ENCODE results near the gene CAMP.

CAMP gene

DNA sequence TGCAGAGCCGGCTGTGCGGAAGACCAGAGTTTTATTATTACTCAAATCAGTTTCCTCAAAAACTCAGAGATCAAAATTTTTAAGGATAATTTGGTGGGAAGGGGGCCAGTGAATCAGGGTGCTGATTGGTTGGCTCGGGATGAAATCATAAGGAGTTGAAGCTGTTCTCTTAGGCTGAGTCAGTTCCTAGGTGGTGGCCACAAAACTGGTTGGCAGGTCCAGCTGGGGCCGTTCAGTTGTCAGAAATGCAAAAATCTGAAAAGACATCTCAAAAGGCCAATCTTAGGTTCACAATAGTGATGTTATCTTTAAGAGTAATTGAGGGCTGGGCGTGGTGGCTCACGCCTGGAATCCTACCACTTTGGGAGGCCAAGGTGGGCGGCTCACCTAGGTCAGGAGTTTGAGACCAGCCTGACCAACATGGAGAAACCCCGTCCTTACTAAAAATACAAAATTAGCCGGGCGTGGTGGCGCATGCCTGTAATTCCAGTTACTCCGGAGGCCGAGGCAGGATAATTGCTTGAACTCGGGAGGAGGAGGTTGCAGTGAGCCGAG, 15.3 kb downstream of the CAMP start:
- Histone ChIP-seq H3K36me3 (ENCODE audit: control insufficient read depth, insufficient read depth, low read length, severe bottlenecking) (no peaks in the 10 kb centered on the region), H3K4me3 (ENCODE audit: low read length) (no peak overlapping the region), H3K9ac (ENCODE audit: low read length) (no peak overlapping the region), H3K4me1 (ENCODE audit: control insufficient read depth, insufficient read depth, low read length) (peaks cover 35% of the 10 kb centered on the region), H3K27me3 (replicated peaks; ENCODE audit: control insufficient read depth, insufficient read depth, low read length) (no peaks in the 10 kb centered on the region), H3K9me3 (ENCODE audit: control insufficient read depth, low read length) (no peaks in the 10 kb centered on the region)
- no peak for DNase-seq (ENCODE audit: low read depth)

DNA sequence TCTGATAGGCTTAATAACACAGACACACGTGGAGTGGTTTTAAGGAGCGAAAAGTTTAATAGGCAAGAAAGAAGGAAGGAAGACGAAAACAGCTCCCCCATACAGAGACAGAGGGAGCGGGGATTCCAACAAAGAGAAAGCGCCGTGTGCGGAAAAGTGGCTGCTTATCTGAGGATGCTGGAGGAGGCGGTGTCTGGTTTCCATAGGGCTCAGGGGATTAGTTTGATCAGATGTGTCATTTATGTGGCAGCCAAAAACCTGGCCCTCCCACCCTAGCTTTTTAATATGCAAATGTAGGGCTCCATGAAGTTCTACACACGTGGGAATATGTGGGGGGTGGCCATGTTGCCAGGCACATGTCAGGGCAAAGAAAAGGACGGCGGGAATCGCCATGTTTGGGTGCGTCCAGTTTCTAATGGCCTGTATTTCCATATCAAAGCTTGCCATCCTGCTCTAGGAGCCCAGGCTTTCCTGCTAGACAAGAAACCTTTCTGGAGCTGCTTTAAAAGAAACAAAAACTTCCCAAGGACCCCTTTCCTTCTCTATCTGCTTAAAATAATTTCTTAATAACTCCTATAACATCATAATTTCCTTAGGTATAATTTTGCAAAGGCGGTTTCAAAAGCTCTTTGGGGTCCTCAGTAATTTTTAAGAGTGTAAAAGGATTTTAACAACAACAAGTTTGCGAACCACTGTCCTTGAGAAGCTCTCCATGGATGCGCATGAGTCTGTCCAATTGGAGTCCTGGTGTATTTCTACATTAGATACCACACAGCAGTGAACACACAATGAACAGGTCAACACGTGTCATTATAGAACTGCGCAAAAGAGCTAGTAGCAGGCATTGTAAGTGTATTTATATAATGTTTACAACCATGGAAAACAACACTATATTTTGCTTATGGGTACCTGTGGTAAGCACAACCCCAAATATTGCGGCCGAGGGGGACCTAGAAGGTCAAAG, 17.0 kb downstream of the CAMP start:
- DNase-seq (ENCODE audit: low read depth): no peak
- peak overlapping the region; percentile 98 for H3K4me3 ChIP-seq (ENCODE audit: low read length)

DNA sequence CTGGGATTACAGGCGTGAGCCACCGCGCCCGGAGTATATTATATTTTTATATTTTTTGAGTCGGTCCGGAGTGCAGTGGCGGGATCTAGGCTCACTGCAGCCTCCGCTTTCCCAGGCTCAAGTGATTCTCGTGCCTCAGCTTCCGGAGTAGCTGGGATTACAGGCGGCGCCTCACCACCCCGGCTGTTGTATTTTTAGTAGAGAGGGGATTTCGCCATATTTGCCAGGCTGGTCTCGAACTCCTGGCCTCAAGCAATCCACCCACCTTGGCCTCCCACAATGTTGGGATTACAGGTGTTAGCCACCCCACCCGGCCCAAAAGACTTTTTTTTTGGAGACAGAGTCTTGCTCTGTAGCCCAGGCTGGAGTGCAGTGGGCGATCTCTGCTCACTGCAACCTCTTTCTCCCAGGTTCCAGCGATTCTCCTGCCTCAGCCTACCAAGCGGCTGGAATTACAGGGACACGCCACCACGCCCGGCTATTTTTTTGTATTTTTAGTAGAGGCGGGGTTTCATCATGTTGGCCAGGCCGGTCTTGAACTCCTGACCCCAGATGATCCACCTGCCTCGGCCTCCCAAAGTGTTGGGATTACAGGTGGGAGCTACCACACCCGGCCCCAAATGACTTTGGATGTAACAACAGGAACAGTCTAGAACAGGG, 18.6 kb downstream of the CAMP start:
- Histone ChIP-seq H3K9me3 (ENCODE audit: control insufficient read depth, low read length) (no peaks in the 10 kb centered on the region), H3K27me3 (replicated peaks; ENCODE audit: control insufficient read depth, insufficient read depth, low read length) (no peaks in the 10 kb centered on the region), H3K4me3 (ENCODE audit: low read length) (peak overlapping the region; percentile 98), H3K9ac (ENCODE audit: low read length) (peak overlapping the region; percentile 94), H3K36me3 (ENCODE audit: control insufficient read depth, insufficient read depth, low read length, severe bottlenecking) (no peaks in the 10 kb centered on the region), H3K4me1 (ENCODE audit: control insufficient read depth, insufficient read depth, low read length) (peaks cover 28% of the 10 kb centered on the region)
- DNase-seq (ENCODE audit: low read depth): no peak

More for the DNA sequence above, 17.0 kb downstream of the CAMP start:
- Histone ChIP-seq H3K9ac (ENCODE audit: low read length) (peak overlapping the region; percentile 94), H3K27me3 (replicated peaks; ENCODE audit: control insufficient read depth, insufficient read depth, low read length) (no peaks in the 10 kb centered on the region), H3K4me1 (ENCODE audit: control insufficient read depth, insufficient read depth, low read length) (peaks cover 42% of the 10 kb centered on the region), H3K9me3 (ENCODE audit: control insufficient read depth, low read length) (no peaks in the 10 kb centered on the region), H3K36me3 (ENCODE audit: control insufficient read depth, insufficient read depth, low read length, severe bottlenecking) (no peaks in the 10 kb centered on the region)

DNA sequence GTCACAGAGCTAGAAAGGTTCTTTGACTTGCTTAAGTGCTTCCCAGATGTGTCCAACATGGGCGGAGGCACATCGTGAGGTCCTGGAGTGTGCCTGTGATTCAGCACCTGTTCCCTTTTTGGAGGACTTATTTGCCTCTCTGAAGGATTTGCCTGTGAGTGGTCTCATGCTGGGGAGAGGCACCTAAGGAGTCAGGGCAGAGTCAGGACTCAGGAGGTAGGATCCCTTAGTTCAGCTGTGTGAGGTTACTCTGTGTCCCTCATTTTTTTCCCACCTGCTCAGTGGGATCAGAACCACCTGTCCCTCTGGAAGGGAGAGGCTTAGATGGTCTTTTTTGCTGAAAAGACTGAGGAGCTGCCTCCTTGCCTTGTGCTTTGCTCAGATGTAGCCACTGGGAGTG, 20.6 kb downstream of the CAMP start:
- peaks cover 8% of the 10 kb centered on the region for H3K36me3 ChIP-seq (ENCODE audit: control insufficient read depth, insufficient read depth, low read length, severe bottlenecking)
- H3K9me3 ChIP-seq (ENCODE audit: control insufficient read depth, low read length): no peaks in the 10 kb centered on the region
- H3K9ac ChIP-seq (ENCODE audit: low read length): no peak overlapping the region
- DNase-seq (ENCODE audit: low read depth): no peak
- H3K27me3 ChIP-seq (replicated peaks; ENCODE audit: control insufficient read depth, insufficient read depth, low read length): no peaks in the 10 kb centered on the region
- peaks cover 24% of the 10 kb centered on the region for H3K4me1 ChIP-seq (ENCODE audit: control insufficient read depth, insufficient read depth, low read length)
- no peak overlapping the region for H3K4me3 ChIP-seq (ENCODE audit: low read length)

DNA sequence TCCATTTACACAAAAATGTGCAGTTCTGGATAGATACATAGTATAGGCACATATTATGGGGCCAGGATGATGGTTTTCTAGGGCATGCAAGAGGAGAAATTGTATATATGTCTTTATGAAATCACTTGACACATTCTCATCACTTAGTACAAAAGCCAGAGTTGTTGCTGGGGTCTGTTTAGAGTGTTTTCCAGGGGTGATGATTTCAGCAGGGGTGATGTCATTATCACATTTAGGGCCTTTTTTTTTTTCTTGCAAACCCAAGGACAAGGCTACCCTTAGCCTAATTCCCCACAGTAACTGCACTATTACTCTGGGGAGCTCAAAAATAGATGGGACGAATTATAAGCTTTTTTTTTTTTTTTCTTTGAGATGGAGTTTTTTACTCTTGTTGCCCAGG, 21.2 kb downstream of the CAMP start:
- no peak for DNase-seq (ENCODE audit: low read depth)
- H3K4me3 ChIP-seq (ENCODE audit: low read length): no peak overlapping the region
- H3K4me1 ChIP-seq (ENCODE audit: control insufficient read depth, insufficient read depth, low read length): peaks cover 24% of the 10 kb centered on the region
- H3K36me3 ChIP-seq (ENCODE audit: control insufficient read depth, insufficient read depth, low read length, severe bottlenecking): peaks cover 13% of the 10 kb centered on the region
- H3K9me3 ChIP-seq (ENCODE audit: control insufficient read depth, low read length): no peaks in the 10 kb centered on the region
- H3K9ac ChIP-seq (ENCODE audit: low read length): no peak overlapping the region
- no peaks in the 10 kb centered on the region for H3K27me3 ChIP-seq (replicated peaks; ENCODE audit: control insufficient read depth, insufficient read depth, low read length)

DNA sequence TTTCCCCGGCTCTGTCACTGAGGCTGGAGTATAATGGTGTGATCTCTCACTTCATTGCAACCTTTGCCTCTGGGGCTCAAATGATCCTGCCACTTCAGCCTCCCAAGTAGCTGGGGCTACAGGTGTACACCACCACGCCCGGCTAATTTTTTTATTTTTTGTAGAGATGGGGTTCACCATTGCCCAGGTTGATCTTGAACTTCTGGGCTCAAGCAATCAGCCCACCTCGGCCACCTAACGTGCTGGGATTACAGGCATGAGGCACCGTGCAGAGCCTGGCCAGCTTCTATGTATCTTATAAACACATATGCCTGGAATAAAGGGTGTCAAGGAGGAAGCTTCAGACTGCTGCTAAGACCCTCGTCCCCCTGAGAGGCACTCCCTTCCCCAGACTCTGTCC, 21.8 kb downstream of the CAMP start:
- no peaks in the 10 kb centered on the region for H3K27me3 ChIP-seq (replicated peaks; ENCODE audit: control insufficient read depth, insufficient read depth, low read length)
- no peak overlapping the region for H3K9ac ChIP-seq (ENCODE audit: low read length)
- peaks cover 16% of the 10 kb centered on the region for H3K36me3 ChIP-seq (ENCODE audit: control insufficient read depth, insufficient read depth, low read length, severe bottlenecking)
- no peak overlapping the region for H3K4me3 ChIP-seq (ENCODE audit: low read length)
- DNase-seq (ENCODE audit: low read depth): no peak
- peaks cover 24% of the 10 kb centered on the region for H3K4me1 ChIP-seq (ENCODE audit: control insufficient read depth, insufficient read depth, low read length)
- H3K9me3 ChIP-seq (ENCODE audit: control insufficient read depth, low read length): no peaks in the 10 kb centered on the region

DNA sequence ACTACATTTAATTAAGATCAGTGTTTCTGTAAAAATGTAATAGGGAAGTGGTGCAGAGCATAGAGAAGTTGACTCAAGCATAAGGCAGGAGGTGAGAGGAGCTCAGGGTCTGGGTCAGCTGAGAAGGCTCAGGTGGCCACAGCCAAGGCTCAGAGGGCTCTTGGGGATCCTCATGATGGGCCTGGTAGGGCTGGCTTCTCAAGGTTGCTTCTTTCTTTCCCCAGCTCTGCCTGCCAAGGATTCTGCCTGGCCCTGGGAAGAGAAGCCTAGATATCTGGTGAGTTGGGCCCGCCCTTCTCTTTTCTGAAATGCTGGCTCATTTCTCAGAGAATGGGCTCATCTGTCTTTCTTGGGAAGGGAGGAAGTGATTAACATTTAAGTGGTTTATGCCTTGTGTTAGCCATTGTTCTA, 24.1 kb downstream of the CAMP start:
- no peaks in the 10 kb centered on the region for H3K9me3 ChIP-seq (ENCODE audit: control insufficient read depth, low read length)
- H3K4me3 ChIP-seq (ENCODE audit: low read length): no peak overlapping the region
- H3K9ac ChIP-seq (ENCODE audit: low read length): no peak overlapping the region
- peaks cover 20% of the 10 kb centered on the region for H3K4me1 ChIP-seq (ENCODE audit: control insufficient read depth, insufficient read depth, low read length)
- H3K36me3 ChIP-seq (ENCODE audit: control insufficient read depth, insufficient read depth, low read length, severe bottlenecking): peaks cover 26% of the 10 kb centered on the region
- no peaks in the 10 kb centered on the region for H3K27me3 ChIP-seq (replicated peaks; ENCODE audit: control insufficient read depth, insufficient read depth, low read length)
- no peak for DNase-seq (ENCODE audit: low read depth)

DNA sequence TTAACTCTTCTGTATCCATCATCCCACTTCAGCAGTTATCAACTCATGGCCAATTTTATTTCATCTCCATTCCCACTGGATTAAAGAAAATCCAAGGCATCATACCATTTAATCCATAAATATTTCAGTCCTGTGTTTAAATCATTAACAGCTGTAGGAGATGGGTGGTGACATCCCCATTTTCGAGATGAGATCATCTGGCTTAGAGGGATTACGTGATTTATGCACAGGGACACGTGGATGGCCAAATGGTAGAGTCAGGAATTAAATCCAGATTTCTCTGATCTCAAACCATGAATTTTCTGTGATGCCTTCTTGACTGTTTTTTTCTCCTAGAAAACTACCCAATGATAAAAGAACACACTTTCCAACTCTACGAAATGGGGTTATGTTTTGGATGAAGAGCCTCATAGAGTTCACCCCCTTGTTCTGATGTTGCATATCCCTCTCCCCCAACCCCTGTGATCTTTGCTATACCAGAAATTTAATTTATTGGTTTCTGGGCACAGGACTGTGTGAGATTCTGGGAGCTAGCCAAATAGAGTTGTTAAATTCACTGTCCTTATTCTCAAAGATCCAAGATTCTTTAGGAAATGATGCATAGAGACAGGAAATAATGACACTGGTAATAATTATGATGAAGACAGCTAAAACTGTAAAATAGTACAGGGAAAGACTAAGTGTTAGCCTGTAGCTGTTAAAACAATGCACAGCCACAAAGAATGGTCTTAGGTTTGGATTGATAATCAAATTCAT, 25.0 kb downstream of the CAMP start:
- Histone ChIP-seq H3K9me3 (ENCODE audit: control insufficient read depth, low read length) (no peaks in the 10 kb centered on the region), H3K4me3 (ENCODE audit: low read length) (no peak overlapping the region), H3K4me1 (ENCODE audit: control insufficient read depth, insufficient read depth, low read length) (peaks cover 17% of the 10 kb centered on the region), H3K9ac (ENCODE audit: low read length) (no peak overlapping the region), H3K36me3 (ENCODE audit: control insufficient read depth, insufficient read depth, low read length, severe bottlenecking) (peaks cover 26% of the 10 kb centered on the region), H3K27me3 (replicated peaks; ENCODE audit: control insufficient read depth, insufficient read depth, low read length) (no peaks in the 10 kb centered on the region)
- DNase-seq (ENCODE audit: low read depth): no peak

DNA sequence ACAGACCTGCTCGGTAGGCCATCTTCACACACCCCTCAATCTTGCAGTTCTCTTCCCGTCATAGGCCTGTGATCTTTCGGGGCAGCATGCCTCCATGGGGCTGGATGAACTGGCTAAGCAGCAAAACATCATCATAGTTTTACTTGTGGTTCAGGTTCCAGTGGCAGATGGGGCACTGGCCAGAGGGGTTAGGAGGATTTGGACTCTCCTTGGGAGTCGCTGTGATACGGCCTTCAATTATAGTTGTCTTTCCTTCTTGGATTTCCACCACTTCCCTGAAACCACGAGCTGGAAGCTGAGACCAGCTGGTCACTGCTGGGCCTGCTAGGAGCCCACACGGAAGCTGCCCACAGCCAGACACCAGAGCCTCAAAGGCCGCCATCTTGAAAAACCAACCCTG, 33.3 kb downstream of the CAMP start:
- no peak for DNase-seq (ENCODE audit: low read depth)
- H3K27me3 ChIP-seq (replicated peaks; ENCODE audit: control insufficient read depth, insufficient read depth, low read length): no peaks in the 10 kb centered on the region
- no peak overlapping the region for H3K9ac ChIP-seq (ENCODE audit: low read length)
- H3K4me3 ChIP-seq (ENCODE audit: low read length): no peak overlapping the region
- no peaks in the 10 kb centered on the region for H3K4me1 ChIP-seq (ENCODE audit: control insufficient read depth, insufficient read depth, low read length)
- peaks cover 35% of the 10 kb centered on the region for H3K36me3 ChIP-seq (ENCODE audit: control insufficient read depth, insufficient read depth, low read length, severe bottlenecking)
- no peaks in the 10 kb centered on the region for H3K9me3 ChIP-seq (ENCODE audit: control insufficient read depth, low read length)

DNA sequence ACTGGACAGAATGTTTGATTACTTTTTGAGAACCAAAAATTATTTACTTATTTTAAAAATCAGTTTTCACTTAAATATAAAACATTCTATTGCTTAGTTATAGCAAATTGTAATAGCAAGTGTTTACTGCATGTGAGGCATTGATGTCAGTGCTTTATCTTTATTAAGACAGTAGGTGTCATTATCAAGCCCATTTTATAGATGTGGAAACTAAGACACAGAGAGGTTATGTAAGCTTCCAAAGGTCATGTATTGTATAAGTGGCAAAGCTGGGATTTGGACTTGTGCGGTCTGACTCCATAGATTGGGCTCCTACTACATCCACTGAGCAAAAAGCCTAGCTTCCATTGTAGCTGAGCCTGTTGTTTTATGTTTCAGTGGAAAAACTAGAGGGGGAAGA, 35.2 kb downstream of the CAMP start:
- H3K9ac ChIP-seq (ENCODE audit: low read length): no peak overlapping the region
- no peaks in the 10 kb centered on the region for H3K4me1 ChIP-seq (ENCODE audit: control insufficient read depth, insufficient read depth, low read length)
- H3K36me3 ChIP-seq (ENCODE audit: control insufficient read depth, insufficient read depth, low read length, severe bottlenecking): peaks cover 53% of the 10 kb centered on the region
- no peak overlapping the region for H3K4me3 ChIP-seq (ENCODE audit: low read length)
- H3K9me3 ChIP-seq (ENCODE audit: control insufficient read depth, low read length): no peaks in the 10 kb centered on the region
- DNase-seq (ENCODE audit: low read depth): no peak
- no peaks in the 10 kb centered on the region for H3K27me3 ChIP-seq (replicated peaks; ENCODE audit: control insufficient read depth, insufficient read depth, low read length)

DNA sequence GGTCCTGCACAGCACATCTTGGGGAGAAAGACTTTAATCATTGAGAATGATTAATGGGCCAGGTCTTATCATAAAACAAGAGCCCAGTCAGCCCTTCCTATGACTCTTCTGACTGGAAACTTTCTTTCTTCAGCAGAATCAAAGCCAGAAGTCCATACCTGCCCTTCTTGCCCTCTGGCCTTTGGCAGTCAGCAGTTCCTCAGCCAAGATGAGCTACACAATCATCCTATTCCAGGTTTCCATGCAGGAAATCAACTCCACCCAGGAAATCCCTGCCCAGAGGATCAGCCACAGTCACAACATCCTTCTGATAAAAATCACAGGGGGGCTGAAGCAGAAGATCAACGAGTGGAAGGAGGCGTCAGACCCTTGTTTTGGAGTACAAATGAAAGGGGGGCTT, 44.5 kb downstream of the CAMP start:
- Histone ChIP-seq H3K4me1 (ENCODE audit: control insufficient read depth, insufficient read depth, low read length) (peaks cover 10% of the 10 kb centered on the region), H3K9me3 (ENCODE audit: control insufficient read depth, low read length) (no peaks in the 10 kb centered on the region), H3K27me3 (replicated peaks; ENCODE audit: control insufficient read depth, insufficient read depth, low read length) (no peaks in the 10 kb centered on the region), H3K9ac (ENCODE audit: low read length) (no peak overlapping the region), H3K36me3 (ENCODE audit: control insufficient read depth, insufficient read depth, low read length, severe bottlenecking) (peaks cover 51% of the 10 kb centered on the region), H3K4me3 (ENCODE audit: low read length) (no peak overlapping the region)
- no peak for DNase-seq (ENCODE audit: low read depth)

All from adipocyte (in vitro differentiated cells).